Adrenal gland (tissue), 12 donors: ENCODE data around the gene ZBTB7B. TPM values are rescaled to one million over a fixed set of nuclear protein-coding genes. Genes with fewer than 3 reads are reported as not detected.
A peak's percentile ranks its signal among the peaks of the same experiment; 100 is the strongest.

Source experiments
- DNase-seq, 7 donors: peaks; one replicate each; pipeline ENCODE4 v3.0.0-alpha.2; 2019 to 2020
- H3K27ac ChIP-seq, 5 donors: fragments of 200-600 bp; sonication (generic) in 4 of 5; 1 replicate in 3 of 5; 2 replicates in 2 of 5; pipeline versions ENCODE4 v1.5.1 to v1.8.0; 2016 to 2020; ENCODE audit warnings: mild to moderate bottlenecking in 1 of 5
- H3K27me3 ChIP-seq: fragments of 200-600 bp; 2 replicates; pipeline ENCODE4 v1.8.0; 2021
- H3K36me3 ChIP-seq, 2 donors: fragments of 200-600 bp; replicated peaks in 1 of 2; 1 replicate in 1 of 2; 2 replicates in 1 of 2; pipeline versions ENCODE4 v1.5.1 to v1.8.0; 2018 to 2022
- H3K4me1 ChIP-seq, 2 donors: fragments of 200-600 bp; replicated peaks in 1 of 2; 1 replicate in 1 of 2; 2 replicates in 1 of 2; pipeline versions ENCODE4 v1.5.1 to v1.8.0; 2018 to 2021
- H3K4me3 ChIP-seq, 4 donors: fragments of 200-600 bp; sonication (generic) in 3 of 4; one replicate each; pipeline ENCODE4 v1.5.1; 2016 to 2018
- H3K9me3 ChIP-seq, 3 donors: fragments of 200-600 bp; sonication (generic) in 1 of 3; replicated peaks in 1 of 3; 1 replicate in 2 of 3; 2 replicates in 1 of 3; pipeline versions ENCODE4 v1.5.1 to v1.8.0; 2016 to 2021
- CTCF ChIP-seq, 6 experiments: fragments of 450-650 bp in 4 of 6; fragments of 200-600 bp in 2 of 6; sonication (generic) in 1 of 6; IDR thresholded peaks; 1 replicate in 5 of 6; 2 replicates in 1 of 6; pipeline versions ENCODE4 v1.5.1 to v1.8.0; 2016 to 2021; ENCODE audit warnings: antibody characterized with exemption in 6 of 6, mild to moderate bottlenecking in 2 of 6, moderate library complexity in 1 of 6
- POLR2A ChIP-seq, 2 donors: fragments of 450-650 bp; IDR thresholded peaks; one replicate each; pipeline ENCODE4 v1.6.1; 2017; ENCODE audit warnings: antibody characterized with exemption in 2 of 2, mild to moderate bottlenecking in 2 of 2, moderate library complexity in 1 of 2
- WGBS, 4 donors: extraction: QIAGEN DNeasy Blood & Tissue Kit in 2 of 4; methylation state at CpG; one replicate each; pipeline versions ENCODE4 v1.1.5 to v1.1.7; 2013 to 2017; 5-methylcytosine and 5-hydroxymethylcytosine counted together
- intact Hi-C, 2 donors: fragments of 100-400 bp; cut with DNase I; formaldehyde crosslinking; loops; one replicate each; pipeline versions ENCODE4 v1.14.1 to v1.15.0; 2022 to 2023
- polyA plus RNA-seq, 3 donors: library from polyadenylated mRNA; stranded (reverse); fragments of 200-250 nt in 2 of 3; fragments of 350-450 nt in 1 of 3; fragmentation: Illumina TruSeq in 1 of 3; extraction: RNeasy Lipid Tissue Mini Kit (QIAGEN cat#74804) in 1 of 3; gene quantifications; one replicate each; pipeline ENCODE4 v1.2.3, GENCODE V29; 2013 to 2014
- total RNA-seq, 9 donors: library from RNA; depleted of rRNA in 4 of 9; stranded (reverse); fragments of >200 nt in 4 of 9; fragments of 120-200 nt in 1 of 9; fragmentation: NEBNext Ultra II Directional in 1 of 9; extraction: Animal tissue kit (Norgen Biotek cat#: 25700) in 1 of 9; gene quantifications; one replicate each; pipeline versions ENCODE4 v1.1.0 to v1.2.4, GENCODE V29; 2013 to 2023
- donor health status: healthy with polysubstance abuse.
- donor health status: Bipolar disorder and iron deficiency.
- donor health status: DM: yes; HTN: yes; CAD: no.
- donor health status: DM: no; HTN: no; CAD: no.
- donor health status: DM: no; HTN: no; CAD: no.
- donor health status: DM: yes; HTN: yes; CAD: no.

ZBTB7B gene
- total and polyA plus RNA-seq, 12 donors: 22.4 to 126 (median 75.9) TPM

- WGBS, 4 donors: 0 to 1% (median 0%) methylated on average over 11 to 34 of the region's 34 CpGs; no CpG with 5 or more reads in 1 of the 4 donors
- H3K27me3 ChIP-seq: no peaks in the 10 kb centered on the region
- no peaks in the 10 kb centered on the region for H3K9me3 ChIP-seq
- H3K4me3 ChIP-seq: peak overlapping the region; percentile 33 to 87 (median 68)
- DNase-seq: peak; percentile 75 to 87 (median 84)
- H3K27ac ChIP-seq: peak overlapping the region; percentile 87 to 99 (median 96)
- H3K36me3 ChIP-seq: no peaks in the 10 kb centered on the region
- peaks cover 60% of the 10 kb centered on the region in 2 donors for H3K4me1 ChIP-seq
- intact Hi-C loops: loop anchor here in 1 of 2 donors (5.0 kb wide), 1 partner anchor 37 kb away; no protein-coding TSS in a partner anchor
- TF ChIP-seq POLR2A (IDR thresholded peaks at IDR 0.05): peak in 1 of 2 donors; percentile 4
- no peak for TF ChIP-seq CTCF (IDR thresholded peaks at IDR 0.05)
Measured at GRCh38 chr1:155003766-155004351, 1.3 kb downstream of the ZBTB7B start.

GRCh38 chr1:155004352-155005075 lies 1.9 kb downstream of the ZBTB7B start:
- Histone ChIP-seq H3K27me3 (no peaks in the 10 kb centered on the region), H3K27ac (peak overlapping the region; percentile 80 to 99 (median 96)), H3K36me3 (no peaks in the 10 kb centered on the region), H3K4me3 (peak overlapping the region in 3 of 4 donors; percentile 64 to 87 (median 73)), H3K4me1 (peaks cover 54 to 57% of the 10 kb centered on the region in 2 donors), H3K9me3 (no peaks in the 10 kb centered on the region)
- intact Hi-C loops: loop anchor here in 1 of 2 donors (5.0 kb wide), 1 partner anchor 37 kb away; no protein-coding TSS in a partner anchor
- 18 to 25% (median 20%) methylated on average over 5 of the region's 5 CpGs for WGBS, 4 donors
- DNase-seq: peak in 2 of 7 donors; percentile 32 to 37
- TF ChIP-seq POLR2A (IDR thresholded peaks at IDR 0.05): no peak

- Histone ChIP-seq H3K27me3 (no peaks in the 10 kb centered on the region), H3K27ac (peak overlapping the region; percentile 80 to 99 (median 96)), H3K4me1 (peaks cover 46 to 52% of the 10 kb centered on the region in 2 donors), H3K4me3 (peak overlapping the region in 2 of 4 donors; percentile 64 to 73), H3K36me3 (no peaks in the 10 kb centered on the region), H3K9me3 (no peaks in the 10 kb centered on the region)
- peak; percentile 19 to 80 for TF ChIP-seq POLR2A (IDR thresholded peaks at IDR 0.05)
- TF ChIP-seq CTCF (IDR thresholded peaks at IDR 0.05): no peak
- intact Hi-C loops: no loop called here
- WGBS, 4 donors: 23 to 30% (median 28%) methylated on average over 9 to 17 of the region's 17 CpGs
- DNase-seq: peak; percentile 89 to 95 (median 93)
Measured at GRCh38 chr1:155005076-155006011, 2.7 kb downstream of the ZBTB7B start.

- TF ChIP-seq POLR2A (IDR thresholded peaks at IDR 0.05): no peak
- no peak for TF ChIP-seq CTCF (IDR thresholded peaks at IDR 0.05)
- H3K4me1 ChIP-seq: peaks cover 59 to 65% of the 10 kb centered on the region in 2 donors
- H3K9me3 ChIP-seq: no peaks in the 10 kb centered on the region
- H3K4me3 ChIP-seq: peak overlapping the region in 1 of 4 donors; percentile 41
- intact Hi-C loops: no loop called here
- no peaks in the 10 kb centered on the region for H3K27me3 ChIP-seq
- DNase-seq: peak in 3 of 7 donors; percentile 15 to 61 (median 34)
- H3K36me3 ChIP-seq: no peaks in the 10 kb centered on the region
- H3K27ac ChIP-seq: peak overlapping the region in 4 of 5 donors; percentile 87 to 99 (median 96)
- 34 to 63% (median 43%) methylated on average over 2 of the region's 2 CpGs for WGBS, 4 donors
Measured at GRCh38 chr1:155006601-155007101, 4.0 kb downstream of the ZBTB7B start.
